ENCODE data around the gene RPS15.

Gene RPS15

GRCh38 chr19:1450735-1451731 is 12.8 kb downstream of the RPS15 start:
- Histone ChIP-seq H3K79me2 (ENCODE audit: low read length) (no peaks in the 10 kb centered on the region), H3K9me3 (ENCODE audit: insufficient read depth, low read length) (no peaks in the 10 kb centered on the region), H3K4me3 (ENCODE audit: low read length) (no peak overlapping the region), H3K36me3 (replicated peaks; ENCODE audit: low read depth, low read length) (no peaks in the 10 kb centered on the region), H2AFZ (ENCODE audit: low read depth, low read length) (no peak overlapping the region), H3K27me3 (ENCODE audit: low read depth, low read length) (no peaks in the 10 kb centered on the region), H4K20me1 (ENCODE audit: insufficient read depth, low read length) (no peaks in the 10 kb centered on the region), H3K9ac (ENCODE audit: low read length) (no peak overlapping the region), H3K4me2 (ENCODE audit: low read length) (no peak overlapping the region), H3K27ac (ENCODE audit: low read length) (no peak overlapping the region), H3K4me1 (ENCODE audit: low read length) (no peaks in the 10 kb centered on the region)
- TF ChIP-seq EZH2phosphoT487 (IDR thresholded peaks at IDR 0.05; ENCODE audit: low read depth) = no peak
- TF ChIP-seq, protein P1, sequence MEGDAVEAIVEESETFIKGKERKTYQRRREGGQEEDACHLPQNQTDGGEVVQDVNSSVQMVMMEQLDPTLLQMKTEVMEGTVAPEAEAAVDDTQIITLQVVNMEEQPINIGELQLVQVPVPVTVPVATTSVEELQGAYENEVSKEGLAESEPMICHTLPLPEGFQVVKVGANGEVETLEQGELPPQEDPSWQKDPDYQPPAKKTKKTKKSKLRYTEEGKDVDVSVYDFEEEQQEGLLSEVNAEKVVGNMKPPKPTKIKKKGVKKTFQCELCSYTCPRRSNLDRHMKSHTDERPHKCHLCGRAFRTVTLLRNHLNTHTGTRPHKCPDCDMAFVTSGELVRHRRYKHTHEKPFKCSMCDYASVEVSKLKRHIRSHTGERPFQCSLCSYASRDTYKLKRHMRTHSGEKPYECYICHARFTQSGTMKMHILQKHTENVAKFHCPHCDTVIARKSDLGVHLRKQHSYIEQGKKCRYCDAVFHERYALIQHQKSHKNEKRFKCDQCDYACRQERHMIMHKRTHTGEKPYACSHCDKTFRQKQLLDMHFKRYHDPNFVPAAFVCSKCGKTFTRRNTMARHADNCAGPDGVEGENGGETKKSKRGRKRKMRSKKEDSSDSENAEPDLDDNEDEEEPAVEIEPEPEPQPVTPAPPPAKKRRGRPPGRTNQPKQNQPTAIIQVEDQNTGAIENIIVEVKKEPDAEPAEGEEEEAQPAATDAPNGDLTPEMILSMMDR (IDR thresholded peaks at IDR 0.05; ENCODE audit: low read depth, low read length) = no peak

DNA sequence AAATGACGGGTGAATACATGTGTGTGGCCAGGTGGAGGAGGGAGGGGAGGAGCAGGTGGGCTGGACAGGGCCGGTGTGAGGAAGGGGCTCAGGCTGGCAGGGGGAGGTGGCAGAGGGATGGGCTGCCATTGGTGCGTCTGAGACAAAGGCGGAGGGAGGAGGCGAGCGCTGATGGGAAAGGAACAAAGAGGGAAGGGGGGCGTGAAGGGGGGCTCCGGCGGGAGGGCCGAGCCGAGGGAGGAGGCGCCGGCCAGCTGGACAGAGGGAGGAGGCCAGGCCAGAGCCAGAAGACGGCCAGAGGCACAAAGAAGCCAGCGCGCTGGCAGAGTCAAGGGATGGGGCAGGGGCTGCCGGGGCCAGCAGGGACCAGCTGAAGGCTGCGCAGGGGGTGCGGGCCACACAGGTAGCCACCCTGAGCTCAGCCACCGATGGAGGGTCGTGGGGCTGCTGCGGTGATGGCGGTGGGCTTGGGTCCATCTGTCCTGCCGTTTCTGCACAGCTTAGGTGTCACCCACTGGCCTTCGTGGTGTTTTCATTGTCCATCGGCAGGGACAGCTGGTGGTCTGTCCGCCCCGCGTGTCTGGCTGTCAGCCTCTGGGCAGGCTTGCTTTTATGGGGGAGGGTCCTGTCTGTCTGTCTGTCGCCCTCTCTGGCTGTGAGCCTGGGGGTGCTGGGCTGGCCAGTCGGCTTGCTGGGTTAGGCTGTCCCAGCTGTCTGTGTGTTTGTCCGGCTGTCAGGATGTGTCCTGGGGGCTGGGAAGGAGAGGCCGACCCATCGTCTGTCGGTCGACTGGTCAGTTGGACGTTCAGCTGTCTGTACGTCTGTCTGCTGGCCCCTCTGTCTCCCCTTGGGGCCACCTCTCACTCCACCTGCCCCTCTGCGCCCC is 14.0 kb downstream of the RPS15 start:
- no peaks in the 10 kb centered on the region for H3K4me1 ChIP-seq (ENCODE audit: low read length)
- no peak overlapping the region for H2AFZ ChIP-seq (ENCODE audit: low read depth, low read length)
- H3K79me2 ChIP-seq (ENCODE audit: low read length) = no peaks in the 10 kb centered on the region
- no peak overlapping the region for H3K4me3 ChIP-seq (ENCODE audit: low read length)
- H3K27me3 ChIP-seq (ENCODE audit: low read depth, low read length) = no peaks in the 10 kb centered on the region
- H3K9me3 ChIP-seq (ENCODE audit: insufficient read depth, low read length) = no peaks in the 10 kb centered on the region
- no peaks in the 10 kb centered on the region for H3K36me3 ChIP-seq (replicated peaks; ENCODE audit: low read depth, low read length)
- no peaks in the 10 kb centered on the region for H4K20me1 ChIP-seq (ENCODE audit: insufficient read depth, low read length)
- H3K9ac ChIP-seq (ENCODE audit: low read length) = no peak overlapping the region
- H3K4me2 ChIP-seq (ENCODE audit: low read length) = no peak overlapping the region
- H3K27ac ChIP-seq (ENCODE audit: low read length) = no peak overlapping the region
- no peak for TF ChIP-seq EZH2phosphoT487 (IDR thresholded peaks at IDR 0.05; ENCODE audit: low read depth)
- TF ChIP-seq, protein P1 (IDR thresholded peaks at IDR 0.05; ENCODE audit: low read depth, low read length) = no peak

GRCh38 chr19:1452802-1453524 is 14.8 kb downstream of the RPS15 start:
- H3K4me1 ChIP-seq (ENCODE audit: low read length) = no peaks in the 10 kb centered on the region

More at GRCh38 chr19:1452802-1453524, 14.8 kb downstream of the RPS15 start:
- H3K79me2 ChIP-seq (ENCODE audit: low read length) = no peaks in the 10 kb centered on the region
- H3K4me2 ChIP-seq (ENCODE audit: low read length) = no peak overlapping the region
- peaks cover 2% of the 10 kb centered on the region; the same call in 1 of the 2 replicates for H4K20me1 ChIP-seq (ENCODE audit: insufficient read depth, low read length)
- no peaks in the 10 kb centered on the region for H3K27me3 ChIP-seq (ENCODE audit: low read depth, low read length)
- no peak overlapping the region for H3K27ac ChIP-seq (ENCODE audit: low read length)
- no peak for TF ChIP-seq EZH2phosphoT487 (IDR thresholded peaks at IDR 0.05; ENCODE audit: low read depth)
- TF ChIP-seq, protein P1 (IDR thresholded peaks at IDR 0.05; ENCODE audit: low read depth, low read length) = no peak
- H3K9me3 ChIP-seq (ENCODE audit: insufficient read depth, low read length) = no peaks in the 10 kb centered on the region
- no peak overlapping the region for H3K9ac ChIP-seq (ENCODE audit: low read length)
- no peak overlapping the region for H2AFZ ChIP-seq (ENCODE audit: low read depth, low read length)
- no peaks in the 10 kb centered on the region for H3K36me3 ChIP-seq (replicated peaks; ENCODE audit: low read depth, low read length)
- H3K4me3 ChIP-seq (ENCODE audit: low read length) = no peak overlapping the region
